GM12878 (cell line): ENCODE data around the gene RRP1B. TPM values are rescaled to one million over a fixed set of nuclear protein-coding genes. Genes with fewer than 3 reads are reported as not detected.
"Not testable (repeated sequence)": the region's sequence is repeated elsewhere in the genome, so short reads cannot be mapped to it uniquely, and the experiment has no call there.

ENCODE experiments used
- ATAC-seq: fragments of 200-7000 bp; cut with Tn5 transposase; 3 replicates; pipeline ENCODE4 v1.9.1; 2020; ENCODE audit warnings: mild to moderate bottlenecking, moderate library complexity
- BruUV-seq: library from RNA; stranded (reverse); fragments of 400-500 nt; replicated peaks from 2 replicates; lab custom pipeline; 2021; lab: Mats Ljungman, UMichigan
- CTCF ChIA-PET: fragments of 300-600 bp; sonication (Branson Sonifier 250); formaldehyde crosslinking; extraction: SDS; loops from one replicate; lab custom pipeline; 2021; ENCODE audit warnings: inconsistent platforms; lab: Yijun Ruan, JAX
- POLR2A ChIA-PET: fragments of 350-600 bp; formaldehyde crosslinking; extraction: SDS; loops from one replicate; lab custom pipeline; 2021; ENCODE audit warnings: inconsistent platforms; lab: Charles Lee
- RAD21 ChIA-PET: fragments of 300-600 bp; sonication (Branson Sonifier 250); formaldehyde crosslinking; loops from one replicate; lab custom pipeline; 2023; ENCODE audit warnings: antibody characterized with exemption; ENCODE audit not compliant: unreplicated experiment; lab: Charles Lee
- SMC1A ChIA-PET: fragments of 300-600 bp; sonication (Branson Sonifier 250); formaldehyde crosslinking; loops from one replicate; lab custom pipeline; 2023; ENCODE audit not compliant: unreplicated experiment, uncharacterized antibody; lab: Charles Lee
- DNase-seq: peaks from one replicate; pipeline ENCODE4 v3.0.0-alpha.2; 2011; ENCODE audit warnings: low read depth, low spot score
- FAIRE-seq: peaks from 3 replicates; lab custom pipeline; 2011; peaks lifted over from hg19 to GRCh38; lab: Jason Lieb, UNC
- H2AFZ ChIP-seq: 2 replicates; pipeline ENCODE4 v1.6.0; 2011; ENCODE audit warnings: low read depth, low read length, control low read depth; ENCODE audit not compliant: control insufficient read depth
- H3K27ac ChIP-seq: 2 replicates; pipeline ENCODE4 v1.5.1; 2011; ENCODE audit warnings: control low read depth; ENCODE audit not compliant: control insufficient read depth, insufficient read depth
- H3K27me3 ChIP-seq, 2 experiments: replicated peaks in 1 of 2; 2 replicates each; pipeline versions ENCODE4 v1.6.0 to v1.6.1; 2011; ENCODE audit warnings: low read length in 1 of 2; ENCODE audit not compliant: control insufficient read depth in 2 of 2, insufficient read depth in 2 of 2
- H3K36me3 ChIP-seq, 2 experiments: 2 replicates each; pipeline ENCODE4 v1.5.1; 2011; ENCODE audit warnings: low read length in 1 of 2; ENCODE audit not compliant: control insufficient read depth in 2 of 2, insufficient read depth in 2 of 2
- H3K4me1 ChIP-seq: 2 replicates; pipeline ENCODE4 v1.6.1; 2011; ENCODE audit warnings: mild to moderate bottlenecking, low read length, moderate library complexity, mixed read lengths; ENCODE audit not compliant: control insufficient read depth, insufficient read depth
- H3K4me2 ChIP-seq: 2 replicates; pipeline ENCODE4 v1.6.0; 2011; ENCODE audit warnings: control low read depth; ENCODE audit not compliant: control insufficient read depth, insufficient read depth
- H3K4me3 ChIP-seq: fragments of 200-600 bp; sonication (generic); 2 replicates; pipeline ENCODE4 v1.5.1; 2016
- H3K79me2 ChIP-seq: 2 replicates; pipeline ENCODE4 v1.6.0; 2011; ENCODE audit warnings: low read length; ENCODE audit not compliant: control insufficient read depth, insufficient read depth
- H3K9ac ChIP-seq: 2 replicates; pipeline ENCODE4 v1.8.0; 2011; ENCODE audit warnings: low read length, control low read depth, mixed read lengths; ENCODE audit not compliant: control insufficient read depth, insufficient read depth
- H3K9me3 ChIP-seq: replicated peaks from 3 replicates; pipeline ENCODE4 v1.5.1; 2011; ENCODE audit warnings: mild to moderate bottlenecking, low read length; ENCODE audit not compliant: control insufficient read depth, insufficient read depth
- H4K20me1 ChIP-seq: 2 replicates; pipeline ENCODE4 v1.6.0; 2011; ENCODE audit not compliant: control insufficient read depth, insufficient read depth
- MEF2A ChIP-seq: IDR thresholded peaks from 2 replicates; pipeline ENCODE4 v1.6.1; 2011; ENCODE audit warnings: low read depth, mild to moderate bottlenecking, low read length, moderate library complexity; ENCODE audit not compliant: insufficient read depth
- WGBS: methylation state at CpG from one replicate; pipeline ENCODE4 v1.1.6; 2016; ENCODE audit warnings: low lambda C conversion rate; ENCODE audit not compliant: insufficient replicate concordance, insufficient coverage; ENCODE audit errors: missing lambda C conversion rate; 5-methylcytosine and 5-hydroxymethylcytosine counted together
- in situ Hi-C: fragments of 300-500 bp; cut with MboI; formaldehyde crosslinking; loops from 9 replicates; pipeline ENCODE4 v1.14.3; 2018; ENCODE audit warnings: mixed read lengths
- intact Hi-C: fragments of 100-400 bp; cut with micrococcal nuclease; formaldehyde crosslinking; loops from one replicate; pipeline ENCODE4 v1.14.2; 2022; ENCODE audit not compliant: unreplicated experiment
- polyA plus RNA-seq, 11 experiments: library from polyadenylated mRNA; depleted of rRNA in 4 of 11; unstranded in 6 of 11; stranded (reverse) in 5 of 11; fragments of >200 nt; fragmentation: Nextera tagmentation in 4 of 11; fragmentation: Illumina TruSeq in 1 of 11; extraction: Ambion mirVana in 4 of 11; extraction: Trizol in 1 of 11; gene quantifications; 1 replicate in 1 of 11; 2 replicates in 10 of 11; pipeline versions ENCODE4 v1.2.1 to v1.2.3, GENCODE V29; 2011 to 2016; ENCODE audit warnings: inconsistent platforms in 2 of 11, missing spikeins in 2 of 11, low read depth in 1 of 11
- total RNA-seq, 4 experiments: library from RNA; depleted of rRNA in 3 of 4; stranded (reverse); fragments of >200 nt in 3 of 4; fragmentation: Illumina TruSeq in 1 of 4; extraction: Trizol in 1 of 4; gene quantifications; 2 replicates each; pipeline versions ENCODE4 v1.2.1 to v1.2.3, GENCODE V29; 2013 to 2021
- TF ChIP-seq, protein P1 (sequence below): fragments of 450-650 bp; IDR thresholded peaks from 2 replicates; pipeline ENCODE4 v1.6.1; 2016; ENCODE audit warnings: mild to moderate bottlenecking

Gene RRP1B
- total and polyA plus RNA-seq, 10 of the 15 experiments (the other 5 are each of a cell fraction or from before 2014, with no cell fraction given) = 8.1 to 57.4 (median 38.1) TPM

- TF ChIP-seq, protein P1, sequence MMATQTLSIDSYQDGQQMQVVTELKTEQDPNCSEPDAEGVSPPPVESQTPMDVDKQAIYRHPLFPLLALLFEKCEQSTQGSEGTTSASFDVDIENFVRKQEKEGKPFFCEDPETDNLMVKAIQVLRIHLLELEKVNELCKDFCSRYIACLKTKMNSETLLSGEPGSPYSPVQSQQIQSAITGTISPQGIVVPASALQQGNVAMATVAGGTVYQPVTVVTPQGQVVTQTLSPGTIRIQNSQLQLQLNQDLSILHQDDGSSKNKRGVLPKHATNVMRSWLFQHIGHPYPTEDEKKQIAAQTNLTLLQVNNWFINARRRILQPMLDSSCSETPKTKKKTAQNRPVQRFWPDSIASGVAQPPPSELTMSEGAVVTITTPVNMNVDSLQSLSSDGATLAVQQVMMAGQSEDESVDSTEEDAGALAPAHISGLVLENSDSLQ = no peak
- no peak for TF ChIP-seq MEF2A
Measured at GRCh38 chr21:43697758-43698643, 38.6 kb downstream of the RRP1B start (continued).

- H3K4me2 ChIP-seq, FAIRE-seq, H3K4me3 ChIP-seq, intact Hi-C loops, H2AFZ ChIP-seq, H3K9me3 ChIP-seq, H3K36me3 ChIP-seq, CTCF ChIA-PET, H3K9ac ChIP-seq, POLR2A ChIA-PET, ATAC-seq, RAD21 ChIA-PET, H3K4me1 ChIP-seq, H3K27me3 ChIP-seq, H4K20me1 ChIP-seq, H3K79me2 ChIP-seq, H3K27ac ChIP-seq, BruUV-seq, DNase-seq: not testable (repeated sequence)
- in situ Hi-C loops = loop anchor here (25.0 kb wide), 1 partner anchor 1487 kb away; the partner anchor contains the start of gene ABCG1
- SMC1A ChIA-PET = interaction anchor here (1.0 to 1.4 kb wide), 2 partner anchors 18 to 29 kb away, joined by 3 to 4 read pairs; no protein-coding TSS in a partner anchor
- WGBS = 76% methylated on average over 5 of the region's 5 CpGs
Measured at GRCh38 chr21:43699492-43699777, 40.1 kb downstream of the RRP1B start.
